Measurements from ENCODE around the gene SLC6A18.

DNA sequence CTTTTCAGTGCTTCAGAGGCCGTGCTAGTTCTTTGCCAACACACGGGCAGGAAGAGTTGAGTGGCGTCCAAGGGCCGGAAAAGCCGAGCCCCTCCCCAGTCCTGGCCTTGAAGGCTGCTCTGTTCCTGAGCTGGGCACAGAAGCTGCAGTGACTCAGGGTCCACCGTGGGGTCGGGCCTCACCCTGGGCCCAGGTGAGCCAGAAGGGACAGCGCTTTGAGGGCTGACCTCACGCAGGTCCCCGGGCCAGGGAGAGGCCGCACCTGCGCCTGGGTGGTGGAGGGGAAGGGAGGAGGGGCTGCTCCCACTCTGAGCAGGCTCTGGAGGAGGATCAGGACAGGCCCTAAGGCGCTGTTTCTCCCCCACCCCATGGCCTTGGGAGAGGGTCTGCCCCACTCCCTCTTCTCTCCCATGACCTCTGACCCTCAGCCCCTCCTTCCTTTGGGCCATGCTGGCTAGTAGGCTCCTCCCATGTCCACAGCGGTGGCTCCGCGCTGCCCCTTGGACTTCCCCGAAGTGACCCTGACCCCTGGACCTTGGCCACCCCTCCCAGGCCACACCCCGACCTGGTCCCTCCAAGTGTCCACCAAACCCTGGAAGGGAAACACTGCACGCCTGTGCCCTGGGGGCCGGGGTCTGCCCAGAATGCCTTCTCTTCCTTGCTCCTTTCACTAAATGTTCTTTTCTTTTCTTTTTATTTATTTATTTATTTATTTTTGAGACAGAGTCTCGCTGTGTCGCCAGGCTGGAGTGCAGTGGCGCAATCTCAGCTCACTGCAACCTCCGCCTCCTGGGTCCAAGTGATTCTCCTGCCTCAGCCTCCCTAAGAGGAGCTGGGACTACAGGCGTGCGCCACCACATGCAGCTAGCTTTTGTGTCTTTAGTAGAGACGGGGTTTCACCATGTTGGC is 43.5 kb upstream of the SLC6A18 start:
- TF ChIP-seq, protein P1, sequence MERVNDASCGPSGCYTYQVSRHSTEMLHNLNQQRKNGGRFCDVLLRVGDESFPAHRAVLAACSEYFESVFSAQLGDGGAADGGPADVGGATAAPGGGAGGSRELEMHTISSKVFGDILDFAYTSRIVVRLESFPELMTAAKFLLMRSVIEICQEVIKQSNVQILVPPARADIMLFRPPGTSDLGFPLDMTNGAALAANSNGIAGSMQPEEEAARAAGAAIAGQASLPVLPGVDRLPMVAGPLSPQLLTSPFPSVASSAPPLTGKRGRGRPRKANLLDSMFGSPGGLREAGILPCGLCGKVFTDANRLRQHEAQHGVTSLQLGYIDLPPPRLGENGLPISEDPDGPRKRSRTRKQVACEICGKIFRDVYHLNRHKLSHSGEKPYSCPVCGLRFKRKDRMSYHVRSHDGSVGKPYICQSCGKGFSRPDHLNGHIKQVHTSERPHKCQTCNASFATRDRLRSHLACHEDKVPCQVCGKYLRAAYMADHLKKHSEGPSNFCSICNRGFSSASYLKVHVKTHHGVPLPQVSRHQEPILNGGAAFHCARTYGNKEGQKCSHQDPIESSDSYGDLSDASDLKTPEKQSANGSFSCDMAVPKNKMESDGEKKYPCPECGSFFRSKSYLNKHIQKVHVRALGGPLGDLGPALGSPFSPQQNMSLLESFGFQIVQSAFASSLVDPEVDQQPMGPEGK (CRISPR knock-in tag; IDR thresholded peaks at IDR 0.05), result peak; percentile 72
- TF ChIP-seq, protein P2, sequence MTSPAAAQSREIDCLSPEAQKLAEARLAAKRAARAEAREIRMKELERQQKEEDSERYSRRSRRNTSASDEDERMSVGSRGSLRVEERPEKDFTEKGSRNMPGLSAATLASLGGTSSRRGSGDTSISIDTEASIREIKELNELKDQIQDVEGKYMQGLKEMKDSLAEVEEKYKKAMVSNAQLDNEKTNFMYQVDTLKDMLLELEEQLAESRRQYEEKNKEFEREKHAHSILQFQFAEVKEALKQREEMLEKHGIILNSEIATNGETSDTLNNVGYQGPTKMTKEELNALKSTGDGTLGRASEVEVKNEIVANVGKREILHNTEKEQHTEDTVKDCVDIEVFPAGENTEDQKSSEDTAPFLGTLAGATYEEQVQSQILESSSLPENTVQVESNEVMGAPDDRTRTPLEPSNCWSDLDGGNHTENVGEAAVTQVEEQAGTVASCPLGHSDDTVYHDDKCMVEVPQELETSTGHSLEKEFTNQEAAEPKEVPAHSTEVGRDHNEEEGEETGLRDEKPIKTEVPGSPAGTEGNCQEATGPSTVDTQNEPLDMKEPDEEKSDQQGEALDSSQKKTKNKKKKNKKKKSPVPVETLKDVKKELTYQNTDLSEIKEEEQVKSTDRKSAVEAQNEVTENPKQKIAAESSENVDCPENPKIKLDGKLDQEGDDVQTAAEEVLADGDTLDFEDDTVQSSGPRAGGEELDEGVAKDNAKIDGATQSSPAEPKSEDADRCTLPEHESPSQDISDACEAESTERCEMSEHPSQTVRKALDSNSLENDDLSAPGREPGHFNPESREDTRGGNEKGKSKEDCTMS (CRISPR knock-in tag; conservative IDR thresholded peaks at IDR 0.05), result no peak
- TF ChIP-seq ZNF496 (CRISPR knock-in tag; IDR thresholded peaks at IDR 0.05; ENCODE audit: insufficient replicate concordance) (no peak), ZBTB7A (CRISPR knock-in tag; IDR thresholded peaks at IDR 0.05) (peak; percentile 94; the same call in 1 of the 2 replicates), JUN (CRISPR knock-in tag; IDR thresholded peaks at IDR 0.05) (no peak), MTA3 (CRISPR knock-in tag; IDR thresholded peaks at IDR 0.05) (no peak), CCAR2 (optimal IDR thresholded peaks at IDR 0.05; ENCODE audit: low read depth, low read length) (no peak), MAF1 (CRISPR knock-in tag; IDR thresholded peaks at IDR 0.05; ENCODE audit: borderline replicate concordance) (no peak), RXRA (CRISPR knock-in tag; IDR thresholded peaks at IDR 0.05) (peak; percentile 86), TCF7 (IDR thresholded peaks at IDR 0.05; ENCODE audit: low read depth) (no peak)
- TF ChIP-seq, protein P3, sequence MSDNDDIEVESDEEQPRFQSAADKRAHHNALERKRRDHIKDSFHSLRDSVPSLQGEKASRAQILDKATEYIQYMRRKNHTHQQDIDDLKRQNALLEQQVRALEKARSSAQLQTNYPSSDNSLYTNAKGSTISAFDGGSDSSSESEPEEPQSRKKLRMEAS (IDR thresholded peaks at IDR 0.05), result peak; percentile 63
- TF ChIP-seq, protein P4, sequence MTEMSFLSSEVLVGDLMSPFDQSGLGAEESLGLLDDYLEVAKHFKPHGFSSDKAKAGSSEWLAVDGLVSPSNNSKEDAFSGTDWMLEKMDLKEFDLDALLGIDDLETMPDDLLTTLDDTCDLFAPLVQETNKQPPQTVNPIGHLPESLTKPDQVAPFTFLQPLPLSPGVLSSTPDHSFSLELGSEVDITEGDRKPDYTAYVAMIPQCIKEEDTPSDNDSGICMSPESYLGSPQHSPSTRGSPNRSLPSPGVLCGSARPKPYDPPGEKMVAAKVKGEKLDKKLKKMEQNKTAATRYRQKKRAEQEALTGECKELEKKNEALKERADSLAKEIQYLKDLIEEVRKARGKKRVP (CRISPR knock-in tag; IDR thresholded peaks at IDR 0.05), result no peak

Data from HepG2 (cell line).